AG04450 (cell line): ENCODE data around the gene ADGRV1. TPM values are rescaled to one million over a fixed set of nuclear protein-coding genes. Genes with fewer than 3 reads are reported as not detected.

ENCODE experiments used
- CTCF ChIA-PET: fragments of 300-600, 350-600 bp; formaldehyde crosslinking; extraction: SDS; loops from one replicate; lab custom pipeline; 2022; ENCODE audit warnings: antibody characterized with exemption, inconsistent platforms; lab: Charles Lee
- POLR2A ChIA-PET: fragments of 350-600 bp; formaldehyde crosslinking; extraction: SDS; loops from one replicate; lab custom pipeline; 2021; ENCODE audit warnings: antibody characterized with exemption, inconsistent platforms; lab: Yijun Ruan, JAX
- DNase-seq: peaks from one replicate; pipeline ENCODE4 v3.0.0-alpha.2; 2011; ENCODE audit warnings: low read depth, low spot score
- H3K27ac ChIP-seq: one replicate; pipeline ENCODE4 v1.5.1; 2012; ENCODE audit warnings: low read depth, low read length, control low read depth
- H3K27me3 ChIP-seq: one replicate; pipeline ENCODE4 v1.6.0; 2012; ENCODE audit warnings: low read length; ENCODE audit not compliant: control insufficient read depth, insufficient read depth
- H3K4me3 ChIP-seq: 2 replicates; pipeline ENCODE4 v1.5.1; 2011; ENCODE audit warnings: mild to moderate bottlenecking, low read depth, low read length, control low read depth
- H3K9me3 ChIP-seq: 2 replicates; pipeline ENCODE4 v1.5.1; 2012; ENCODE audit warnings: low read length; ENCODE audit not compliant: control insufficient read depth, insufficient read depth
- CTCF ChIP-seq: IDR thresholded peaks from 2 replicates; pipeline ENCODE4 v1.5.1; 2011; ENCODE audit warnings: low read depth, low read length, control low read depth, inconsistent platforms
- polyA plus RNA-seq: library from polyadenylated mRNA; depleted of rRNA; stranded (reverse); fragments of >200 nt; gene quantifications from 2 replicates; pipeline ENCODE4 v1.2.3, GENCODE V29; 2011

ADGRV1 gene
- polyA plus RNA-seq, 1 experiment = 0.06 TPM

- CTCF ChIA-PET = no interaction called here
- no peaks in the 10 kb centered on the region for H3K27me3 ChIP-seq
- no peak for DNase-seq
- H3K4me3 ChIP-seq = no peak overlapping the region
- POLR2A ChIA-PET = no interaction called here
- TF ChIP-seq CTCF = no peak
- H3K27ac ChIP-seq = no peak overlapping the region
- H3K9me3 ChIP-seq = no peaks in the 10 kb centered on the region
These were observed 7.6 kb upstream of the ADGRV1 start for GRCh38 chr5:90550963-90551362.

GRCh38 chr5:90551376-90551775 is 7.2 kb upstream of the ADGRV1 start:
- H3K4me3 ChIP-seq = no peak overlapping the region
- POLR2A ChIA-PET = no interaction called here
- H3K27ac ChIP-seq = no peak overlapping the region
- no peak for DNase-seq
- H3K27me3 ChIP-seq = no peaks in the 10 kb centered on the region
- no peak for TF ChIP-seq CTCF
- CTCF ChIA-PET = no interaction called here
- H3K9me3 ChIP-seq = no peaks in the 10 kb centered on the region

DNA sequence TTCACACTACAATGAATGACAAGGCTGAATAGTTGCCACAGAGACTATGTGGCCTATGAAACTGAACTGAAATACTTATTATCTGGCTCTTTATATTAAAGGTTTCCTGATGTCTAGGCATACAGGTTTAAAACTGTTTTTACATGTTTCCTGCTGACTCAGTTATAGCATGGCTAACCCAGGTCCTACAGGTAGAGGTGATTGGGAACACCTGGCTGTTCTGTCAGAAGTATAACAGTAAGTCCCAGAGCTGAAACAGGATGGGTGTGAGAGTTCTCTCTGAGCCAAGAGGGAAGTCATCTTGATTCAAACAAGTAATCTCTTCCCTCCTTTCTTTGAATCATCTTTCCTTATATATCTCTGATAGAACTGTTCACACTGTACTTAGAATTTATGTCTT is 4.9 kb upstream of the ADGRV1 start:
- ChIA-PET CTCF (no interaction called here), POLR2A (no interaction called here)
- DNase-seq = no peak
- Histone ChIP-seq H3K4me3 (no peak overlapping the region), H3K27me3 (peaks cover 19% of the 10 kb centered on the region), H3K9me3 (no peaks in the 10 kb centered on the region), H3K27ac (no peak overlapping the region)
- no peak for TF ChIP-seq CTCF

GRCh38 chr5:90554358-90555006 is 4.1 kb upstream of the ADGRV1 start:
- Histone ChIP-seq H3K9me3 (no peaks in the 10 kb centered on the region), H3K27ac (no peak overlapping the region), H3K27me3 (peaks cover 20% of the 10 kb centered on the region), H3K4me3 (no peak overlapping the region)
- ChIA-PET POLR2A (no interaction called here), CTCF (no interaction called here)
- no peak for DNase-seq
- TF ChIP-seq CTCF = no peak

DNA sequence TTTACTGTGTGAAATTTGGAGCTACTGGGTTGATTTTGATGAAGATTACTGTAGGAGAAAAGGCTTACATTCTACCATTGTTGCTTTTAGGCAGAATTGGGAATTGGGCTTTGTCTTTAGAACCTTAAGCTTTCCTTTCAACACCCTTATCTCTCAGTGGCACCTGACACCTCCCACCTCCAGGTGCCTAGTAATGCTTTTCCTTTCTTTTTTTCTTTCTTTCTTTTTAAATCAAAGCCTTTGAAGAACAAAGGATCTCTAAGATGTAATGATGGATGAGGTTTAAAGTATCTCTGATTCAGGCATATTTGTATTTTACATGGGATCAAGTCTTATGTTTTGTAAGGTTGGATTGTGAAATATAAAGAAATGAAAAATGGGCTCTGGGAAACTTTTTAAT is 2.9 kb upstream of the ADGRV1 start:
- Histone ChIP-seq H3K4me3 (no peak overlapping the region), H3K27me3 (peaks cover 20% of the 10 kb centered on the region), H3K9me3 (no peaks in the 10 kb centered on the region), H3K27ac (no peak overlapping the region)
- POLR2A ChIA-PET = no interaction called here
- no peak for TF ChIP-seq CTCF
- CTCF ChIA-PET = no interaction called here
- no peak for DNase-seq
